Fibroblast of lung (primary cell): Measurements from ENCODE around the gene CCDC97.

Experiments used
- EZH2 ChIP-seq: IDR thresholded peaks from 2 replicates; pipeline ENCODE4 v1.5.1; 2012; ENCODE audit warnings: low read length, control low read depth, mild to moderate bottlenecking; ENCODE audit errors: missing control alignments
- TF ChIP-seq, protein P1 (sequence below), 2 donors: IDR thresholded peaks in 1 of 2; conservative IDR thresholded peaks in 1 of 2; 1 replicate in 1 of 2; 2 replicates in 1 of 2; pipeline ENCODE4 v1.5.1; 2011 to 2012; ENCODE audit warnings: low read length in 2 of 2, control low read depth in 1 of 2, inconsistent platforms in 1 of 2, low read depth in 1 of 2, mild to moderate bottlenecking in 1 of 2

DNA sequence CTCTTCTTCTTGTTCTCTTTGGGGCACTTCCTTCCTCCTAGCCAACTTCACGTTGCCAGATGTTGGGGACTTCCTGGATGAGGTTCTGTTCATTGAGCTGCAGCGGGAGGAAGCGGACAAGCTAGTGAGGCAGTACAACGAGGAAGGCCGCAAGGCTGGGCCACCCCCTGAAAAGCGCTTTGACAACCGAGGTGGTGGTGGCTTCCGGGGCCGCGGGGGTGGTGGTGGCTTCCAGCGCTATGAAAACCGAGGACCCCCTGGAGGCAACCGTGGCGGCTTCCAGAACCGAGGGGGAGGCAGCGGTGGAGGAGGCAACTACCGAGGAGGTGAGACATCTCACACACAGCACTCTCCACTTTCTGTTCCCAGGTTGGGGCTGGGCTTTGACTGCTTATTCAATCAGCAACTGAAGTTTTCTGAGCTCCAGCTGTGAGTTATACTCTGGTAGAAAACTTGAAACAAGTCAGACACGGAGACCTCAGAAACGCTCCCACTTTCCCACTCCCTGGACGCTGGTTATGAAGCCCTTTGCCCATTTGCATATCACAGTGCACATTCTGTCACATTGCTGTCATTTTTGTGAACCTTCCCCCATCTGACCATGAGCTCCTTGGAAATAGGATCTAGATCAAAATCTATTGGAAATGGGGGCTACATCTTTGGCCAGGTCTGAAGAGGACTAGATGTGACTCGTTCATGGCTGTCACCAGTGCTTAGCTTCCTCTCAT lies 7.2 kb upstream of the CCDC97 start:
- TF ChIP-seq, protein P1, sequence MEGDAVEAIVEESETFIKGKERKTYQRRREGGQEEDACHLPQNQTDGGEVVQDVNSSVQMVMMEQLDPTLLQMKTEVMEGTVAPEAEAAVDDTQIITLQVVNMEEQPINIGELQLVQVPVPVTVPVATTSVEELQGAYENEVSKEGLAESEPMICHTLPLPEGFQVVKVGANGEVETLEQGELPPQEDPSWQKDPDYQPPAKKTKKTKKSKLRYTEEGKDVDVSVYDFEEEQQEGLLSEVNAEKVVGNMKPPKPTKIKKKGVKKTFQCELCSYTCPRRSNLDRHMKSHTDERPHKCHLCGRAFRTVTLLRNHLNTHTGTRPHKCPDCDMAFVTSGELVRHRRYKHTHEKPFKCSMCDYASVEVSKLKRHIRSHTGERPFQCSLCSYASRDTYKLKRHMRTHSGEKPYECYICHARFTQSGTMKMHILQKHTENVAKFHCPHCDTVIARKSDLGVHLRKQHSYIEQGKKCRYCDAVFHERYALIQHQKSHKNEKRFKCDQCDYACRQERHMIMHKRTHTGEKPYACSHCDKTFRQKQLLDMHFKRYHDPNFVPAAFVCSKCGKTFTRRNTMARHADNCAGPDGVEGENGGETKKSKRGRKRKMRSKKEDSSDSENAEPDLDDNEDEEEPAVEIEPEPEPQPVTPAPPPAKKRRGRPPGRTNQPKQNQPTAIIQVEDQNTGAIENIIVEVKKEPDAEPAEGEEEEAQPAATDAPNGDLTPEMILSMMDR (conservative IDR thresholded peaks at IDR 0.05 in 1 of 2, IDR thresholded peaks at IDR 0.05 in 1 of 2; ENCODE audit: low read depth in 1 of 2, low read length in 2 of 2) = no peak
- TF ChIP-seq EZH2 = no peak
